GM08714 (cell line): ENCODE data around the gene MSN.
"Not testable (repeated sequence)": the region's sequence is repeated elsewhere in the genome, so short reads cannot be mapped to it uniquely, and the experiment has no call there.

Experiments used
- H3K4me3 ChIP-seq: fragments of 200-500 bp; sonication (Bioruptor generic); 2 replicates; pipeline ENCODE4 v1.5.1; 2014; ENCODE audit warnings: mild to moderate bottlenecking, low read length, inconsistent platforms
- ZNF274 ChIP-seq: IDR thresholded peaks from 2 replicates; pipeline ENCODE4 v1.6.1; 2012; ENCODE audit warnings: mild to moderate bottlenecking, low read depth, low read length

The MSN gene

GRCh38 chrX:65667503-65668376 lies at the start of gene MSN:
TSS of gene MSN (plus strand) at chrX:65667654. CDS start at chrX:65667842, 188 bp downstream.
- TF ChIP-seq ZNF274 = no peak
- peak within 1 kb of the TSS; percentile 82 for H3K4me3 ChIP-seq

GRCh38 chrX:65620096-65620705 lies 47.3 kb upstream of the MSN start:
- not testable (repeated sequence) for H3K4me3 ChIP-seq

GRCh38 chrX:65630771-65631170 lies 36.7 kb upstream of the MSN start:
- TF ChIP-seq ZNF274 = no peak

GRCh38 chrX:65633826-65634225 lies 33.6 kb upstream of the MSN start:
- H3K4me3 ChIP-seq = no peak overlapping the region
- no peak for TF ChIP-seq ZNF274

More at GRCh38 chrX:65630771-65631170, 36.7 kb upstream of the MSN start:
- no peak overlapping the region for H3K4me3 ChIP-seq

- no peak for TF ChIP-seq ZNF274
- H3K4me3 ChIP-seq = no peak overlapping the region
Measured at GRCh38 chrX:65634732-65635131, 32.7 kb upstream of the MSN start.

GRCh38 chrX:65635378-65635777 lies 32.1 kb upstream of the MSN start:
- TF ChIP-seq ZNF274 = no peak

GRCh38 chrX:65635822-65636221 lies 31.6 kb upstream of the MSN start:
- no peak for TF ChIP-seq ZNF274
- no peak overlapping the region for H3K4me3 ChIP-seq

More at GRCh38 chrX:65635378-65635777, 32.1 kb upstream of the MSN start:
- H3K4me3 ChIP-seq = no peak overlapping the region

- H3K4me3 ChIP-seq = not testable (repeated sequence)
Measured at GRCh38 chrX:65636261-65636660, 31.2 kb upstream of the MSN start.

GRCh38 chrX:65637335-65637734 lies 30.1 kb upstream of the MSN start:
- no peak for TF ChIP-seq ZNF274
- H3K4me3 ChIP-seq = no peak overlapping the region

- no peak for TF ChIP-seq ZNF274
- no peak overlapping the region for H3K4me3 ChIP-seq
Measured at GRCh38 chrX:65642914-65643491, 24.5 kb upstream of the MSN start.

GRCh38 chrX:65643531-65644052 lies 23.9 kb upstream of the MSN start:
- TF ChIP-seq ZNF274 = no peak
- H3K4me3 ChIP-seq = no peak overlapping the region

- no peak overlapping the region for H3K4me3 ChIP-seq
- TF ChIP-seq ZNF274 = no peak
Measured at GRCh38 chrX:65644621-65645289, 22.7 kb upstream of the MSN start.

GRCh38 chrX:65647801-65648200 lies 19.7 kb upstream of the MSN start:
- no peak for TF ChIP-seq ZNF274
- no peak overlapping the region for H3K4me3 ChIP-seq

GRCh38 chrX:65652098-65652497 lies 15.4 kb upstream of the MSN start:
- TF ChIP-seq ZNF274 = no peak
- H3K4me3 ChIP-seq = no peak overlapping the region

GRCh38 chrX:65657009-65657441 lies 10.4 kb upstream of the MSN start:
- not testable (repeated sequence) for H3K4me3 ChIP-seq
